Measurements from ENCODE around the gene MID2.
"Not testable (repeated sequence)": the region's sequence is repeated elsewhere in the genome, so short reads cannot be mapped to it uniquely, and the experiment has no call there.

Gene MID2

GRCh38 chrX:107842715-107843400 is 17.2 kb downstream of the MID2 start:
- no peak for DNase-seq

- no peak for DNase-seq
Measured at GRCh38 chrX:107845625-107846024, 20.0 kb downstream of the MID2 start.

- DNase-seq, result no peak
Measured at GRCh38 chrX:107848591-107848990, 22.9 kb downstream of the MID2 start.

GRCh38 chrX:107849747-107850421 is 24.2 kb downstream of the MID2 start:
- no peak for DNase-seq

- no peak for DNase-seq
Measured at GRCh38 chrX:107850422-107850765, 24.7 kb downstream of the MID2 start.

GRCh38 chrX:107851215-107851614 is 25.5 kb downstream of the MID2 start:
- no peak for DNase-seq

GRCh38 chrX:107851665-107852064 is 26.0 kb downstream of the MID2 start:
- not testable (repeated sequence) for DNase-seq

- no peak for DNase-seq
Measured at GRCh38 chrX:107856289-107856688, 30.6 kb downstream of the MID2 start.

GRCh38 chrX:107857041-107857440 is 31.4 kb downstream of the MID2 start:
- not testable (repeated sequence) for DNase-seq

- DNase-seq, result peak; percentile 47
Measured at GRCh38 chrX:107857837-107858236, 32.2 kb downstream of the MID2 start.

- DNase-seq, result no peak
Measured at GRCh38 chrX:107861056-107861455, 35.4 kb downstream of the MID2 start.

- no peak for DNase-seq
Measured at GRCh38 chrX:107871136-107871535, 45.5 kb downstream of the MID2 start.

GRCh38 chrX:107878106-107878505 is 52.4 kb downstream of the MID2 start:
- DNase-seq, result no peak

GRCh38 chrX:107880054-107880610 is 54.5 kb downstream of the MID2 start:
- no peak for DNase-seq

GRCh38 chrX:107894038-107894437 is 68.4 kb downstream of the MID2 start:
- DNase-seq, result peak; percentile 45

GRCh38 chrX:107902721-107903120 is 77.1 kb downstream of the MID2 start:
- no peak for DNase-seq

- DNase-seq, result no peak
Measured at GRCh38 chrX:107905366-107905765, 79.7 kb downstream of the MID2 start.

- no peak for DNase-seq
Measured at GRCh38 chrX:107924136-107924746, 98.6 kb downstream of the MID2 start.

- DNase-seq, result no peak
Measured at GRCh38 chrX:107934262-107934661, 108.6 kb downstream of the MID2 start.

- DNase-seq, result no peak
Measured at GRCh38 chrX:107935200-107935599, 109.5 kb downstream of the MID2 start.

- no peak for DNase-seq
Measured at GRCh38 chrX:107935664-107936433, 110.2 kb downstream of the MID2 start.

- DNase-seq, result no peak
Measured at GRCh38 chrX:107936434-107936730, 110.7 kb downstream of the MID2 start.

GRCh38 chrX:107940095-107940494 is 114.4 kb downstream of the MID2 start:
- no peak for DNase-seq

Data from NCI-H1105 (cell line).